GM21528 (cell line): ENCODE results near the gene JMJD1C.
"Not testable (repeated sequence)": the region's sequence is repeated elsewhere in the genome, so short reads cannot be mapped to it uniquely, and the experiment has no call there.

Source experiments
- ATAC-seq: cut with Tn5 transposase; IDR thresholded peaks from one replicate; pipeline ENCODE4 v1.9.1; 2021; ENCODE audit warnings: mild to moderate bottlenecking, moderate library complexity; ENCODE audit not compliant: unreplicated experiment, low FRiP score

The JMJD1C gene

GRCh38 chr10:63368365-63368764 is 97.4 kb downstream of the JMJD1C start:
- no peak for ATAC-seq

GRCh38 chr10:63366933-63367332 is 98.8 kb downstream of the JMJD1C start:
- ATAC-seq = no peak

- ATAC-seq = no peak
These were observed 99.6 kb downstream of the JMJD1C start for GRCh38 chr10:63365976-63366765.

GRCh38 chr10:63364918-63365317 is 100.9 kb downstream of the JMJD1C start:
- ATAC-seq = no peak

GRCh38 chr10:63363951-63364350 is 101.8 kb downstream of the JMJD1C start:
- ATAC-seq = no peak

GRCh38 chr10:63355682-63356081 is 110.1 kb downstream of the JMJD1C start:
- ATAC-seq = no peak

GRCh38 chr10:63352976-63353375 is 112.8 kb downstream of the JMJD1C start:
- no peak for ATAC-seq

GRCh38 chr10:63348245-63348850 is 117.4 kb downstream of the JMJD1C start:
- ATAC-seq = no peak

- no peak for ATAC-seq
These were observed 119.7 kb downstream of the JMJD1C start for GRCh38 chr10:63346015-63346441.

GRCh38 chr10:63344269-63344668 is 121.5 kb downstream of the JMJD1C start:
- ATAC-seq = no peak

- no peak for ATAC-seq
These were observed 122.3 kb downstream of the JMJD1C start for GRCh38 chr10:63343476-63343875.

- ATAC-seq = not testable (repeated sequence)
These were observed 126.1 kb downstream of the JMJD1C start for GRCh38 chr10:63339640-63340039.

GRCh38 chr10:63337455-63338251 is 128.1 kb downstream of the JMJD1C start:
- no peak for ATAC-seq

- ATAC-seq = no peak
These were observed 134.2 kb downstream of the JMJD1C start for GRCh38 chr10:63331586-63331985.

GRCh38 chr10:63324495-63324854 is 141.3 kb downstream of the JMJD1C start:
- ATAC-seq = no peak

- ATAC-seq = no peak
These were observed 141.9 kb downstream of the JMJD1C start for GRCh38 chr10:63323701-63324494.

GRCh38 chr10:63320683-63321082 is 145.1 kb downstream of the JMJD1C start:
- no peak for ATAC-seq

- ATAC-seq = no peak
These were observed 146.5 kb downstream of the JMJD1C start for GRCh38 chr10:63319231-63319630.

GRCh38 chr10:63318491-63318890 is 147.3 kb downstream of the JMJD1C start:
- ATAC-seq = no peak

- ATAC-seq = no peak
These were observed 151.8 kb downstream of the JMJD1C start for GRCh38 chr10:63314020-63314419.
